Thyroid gland (tissue), 4 donors: ENCODE measurements around the gene BBC3. TPM values are rescaled to one million over a fixed set of nuclear protein-coding genes. Genes with fewer than 3 reads are reported as not detected.

Source experiments
- DNase-seq, 2 donors: peaks; one replicate each; pipeline ENCODE4 v3.0.0-alpha.2; 2019
- H3K27ac ChIP-seq, 3 donors: fragments of 200-600 bp; sonication (generic); 1 replicate in 2 of 3; 2 replicates in 1 of 3; pipeline ENCODE4 v1.5.1; 2016 to 2019; ENCODE audit warnings: mild to moderate bottlenecking in 1 of 3, moderate library complexity in 1 of 3
- H3K27me3 ChIP-seq: fragments of 200-600 bp; sonication (generic); one replicate; pipeline ENCODE4 v1.5.1; 2019
- H3K36me3 ChIP-seq, 2 donors: fragments of 200-600 bp; sonication (generic); one replicate each; pipeline ENCODE4 v1.5.1; 2016 to 2019
- H3K4me1 ChIP-seq, 2 donors: fragments of 200-600 bp; sonication (generic); one replicate each; pipeline ENCODE4 v1.5.1; 2017 to 2019
- H3K4me3 ChIP-seq, 3 donors: fragments of 200-600 bp; sonication (generic); replicated peaks in 1 of 3; 1 replicate in 2 of 3; 2 replicates in 1 of 3; pipeline ENCODE4 v1.5.1; 2016; ENCODE audit warnings: mild to moderate bottlenecking in 1 of 3
- H3K9me3 ChIP-seq: fragments of 200-600 bp; sonication (generic); one replicate; pipeline ENCODE4 v1.5.1; 2017
- POLR2A ChIP-seq, 2 donors: fragments of 450-650 bp; IDR thresholded peaks; one replicate each; pipeline ENCODE4 v1.6.1; 2017; ENCODE audit warnings: antibody characterized with exemption in 2 of 2, mild to moderate bottlenecking in 2 of 2, moderate library complexity in 1 of 2
- WGBS, 2 donors: methylation state at CpG; one replicate each; pipeline ENCODE4 v1.1.5; 2017; 5-methylcytosine and 5-hydroxymethylcytosine counted together
- intact Hi-C: fragments of 100-400 bp; cut with DNase I; formaldehyde crosslinking; loops from one replicate; pipeline ENCODE4 v1.15.1; 2023
- total RNA-seq, 4 donors: library from RNA; depleted of rRNA; stranded (reverse); fragments of >200 nt; gene quantifications; one replicate each; pipeline ENCODE4 v1.2.3, GENCODE V29; 2016
- TF ChIP-seq, protein P1 (sequence below), 6 experiments: fragments of 200-600 bp in 3 of 6; fragments of 450-650 bp in 3 of 6; sonication (generic) in 3 of 6; IDR thresholded peaks; one replicate each; pipeline ENCODE4 v1.5.1; 2016 to 2019; ENCODE audit warnings: antibody characterized with exemption in 6 of 6, mild to moderate bottlenecking in 2 of 6, inconsistent platforms in 1 of 6, moderate library complexity in 1 of 6

The BBC3 gene
- total RNA-seq, 4 donors from 2014 or later: 2.4 to 7.7 (median 4.9) TPM

DNA sequence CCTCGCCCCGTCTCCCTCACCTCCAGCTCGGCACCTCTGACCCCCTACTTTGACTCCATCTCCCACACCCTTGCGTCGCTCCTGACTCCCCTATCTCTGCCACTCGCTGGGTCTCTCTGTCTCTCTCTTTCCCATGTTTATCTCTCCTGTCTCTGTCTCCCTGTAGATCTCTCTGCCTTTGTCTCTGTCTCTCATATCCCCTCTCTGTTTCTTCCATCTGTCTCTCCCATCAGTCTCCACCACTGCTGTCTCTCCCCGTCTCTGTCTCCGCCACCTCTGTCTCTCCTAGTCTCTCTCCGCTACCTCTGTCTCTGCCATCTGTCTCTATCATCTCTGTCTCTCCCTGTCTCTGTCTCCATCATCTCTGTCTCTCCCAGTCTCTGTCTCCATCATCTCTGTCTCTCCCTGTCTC lies 12.4 kb upstream of the BBC3 start:
- no peak for TF ChIP-seq POLR2A (IDR thresholded peaks at IDR 0.05)
- TF ChIP-seq, protein P1, sequence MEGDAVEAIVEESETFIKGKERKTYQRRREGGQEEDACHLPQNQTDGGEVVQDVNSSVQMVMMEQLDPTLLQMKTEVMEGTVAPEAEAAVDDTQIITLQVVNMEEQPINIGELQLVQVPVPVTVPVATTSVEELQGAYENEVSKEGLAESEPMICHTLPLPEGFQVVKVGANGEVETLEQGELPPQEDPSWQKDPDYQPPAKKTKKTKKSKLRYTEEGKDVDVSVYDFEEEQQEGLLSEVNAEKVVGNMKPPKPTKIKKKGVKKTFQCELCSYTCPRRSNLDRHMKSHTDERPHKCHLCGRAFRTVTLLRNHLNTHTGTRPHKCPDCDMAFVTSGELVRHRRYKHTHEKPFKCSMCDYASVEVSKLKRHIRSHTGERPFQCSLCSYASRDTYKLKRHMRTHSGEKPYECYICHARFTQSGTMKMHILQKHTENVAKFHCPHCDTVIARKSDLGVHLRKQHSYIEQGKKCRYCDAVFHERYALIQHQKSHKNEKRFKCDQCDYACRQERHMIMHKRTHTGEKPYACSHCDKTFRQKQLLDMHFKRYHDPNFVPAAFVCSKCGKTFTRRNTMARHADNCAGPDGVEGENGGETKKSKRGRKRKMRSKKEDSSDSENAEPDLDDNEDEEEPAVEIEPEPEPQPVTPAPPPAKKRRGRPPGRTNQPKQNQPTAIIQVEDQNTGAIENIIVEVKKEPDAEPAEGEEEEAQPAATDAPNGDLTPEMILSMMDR (IDR thresholded peaks at IDR 0.05): no peak
- Histone ChIP-seq H3K27ac (no peak overlapping the region), H3K36me3 (no peaks in the 10 kb centered on the region), H3K27me3 (no peaks in the 10 kb centered on the region), H3K9me3 (no peaks in the 10 kb centered on the region), H3K4me3 (no peak overlapping the region), H3K4me1 (peaks cover 11 to 38% of the 10 kb centered on the region in 2 donors)
- intact Hi-C loops: loop anchor here (5.0 to 10.0 kb wide), 3 partner anchors 36 to 229 kb away; partner anchors contain the start of gene NPAS1
- WGBS, 2 donors: 19 to 25% methylated on average over 7 to 9 of the region's 9 CpGs
- no peak for DNase-seq

DNA sequence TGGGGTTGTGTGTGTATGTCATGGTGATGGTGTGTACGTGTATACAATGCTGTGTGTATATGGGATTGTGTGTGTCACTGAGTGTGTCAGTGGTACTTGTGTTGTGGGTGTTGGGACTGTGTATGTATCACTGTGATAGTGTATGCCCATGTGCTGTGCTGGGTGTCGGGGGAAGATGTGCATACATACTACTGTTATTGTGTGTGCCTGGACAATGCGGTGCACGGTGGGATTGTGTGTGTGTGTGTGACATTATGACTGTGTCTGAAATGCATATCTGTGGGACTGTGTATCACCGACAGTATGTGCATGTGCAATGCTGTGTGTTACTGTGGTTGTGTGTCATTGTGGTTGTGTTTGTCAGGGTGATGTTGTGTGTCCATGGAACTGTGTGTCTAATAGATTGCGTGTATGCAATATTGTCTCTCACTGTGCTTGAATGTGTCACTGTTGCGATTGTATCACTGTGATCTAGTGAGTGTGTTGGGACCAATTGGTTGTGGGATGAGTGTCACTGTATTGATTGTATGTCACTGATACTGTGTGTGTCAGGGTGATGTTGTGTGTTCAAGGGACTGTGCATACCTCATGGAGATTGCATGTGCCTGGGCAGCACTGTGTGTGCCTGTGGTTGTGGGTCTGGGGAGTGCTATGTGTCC lies 11.0 kb upstream of the BBC3 start:
- Histone ChIP-seq H3K9me3 (no peaks in the 10 kb centered on the region), H3K4me3 (no peak overlapping the region), H3K27me3 (no peaks in the 10 kb centered on the region), H3K4me1 (peaks cover 11 to 38% of the 10 kb centered on the region in 2 donors), H3K36me3 (no peaks in the 10 kb centered on the region), H3K27ac (no peak overlapping the region)
- TF ChIP-seq, protein P1 (IDR thresholded peaks at IDR 0.05): no peak
- no peak for TF ChIP-seq POLR2A (IDR thresholded peaks at IDR 0.05)
- no peak for DNase-seq
- 85 to 87% methylated on average over 7 of the region's 7 CpGs for WGBS, 2 donors
- intact Hi-C loops: loop anchor here (5.0 to 10.0 kb wide), 3 partner anchors 35 to 227 kb away; partner anchors contain the start of gene NPAS1

DNA sequence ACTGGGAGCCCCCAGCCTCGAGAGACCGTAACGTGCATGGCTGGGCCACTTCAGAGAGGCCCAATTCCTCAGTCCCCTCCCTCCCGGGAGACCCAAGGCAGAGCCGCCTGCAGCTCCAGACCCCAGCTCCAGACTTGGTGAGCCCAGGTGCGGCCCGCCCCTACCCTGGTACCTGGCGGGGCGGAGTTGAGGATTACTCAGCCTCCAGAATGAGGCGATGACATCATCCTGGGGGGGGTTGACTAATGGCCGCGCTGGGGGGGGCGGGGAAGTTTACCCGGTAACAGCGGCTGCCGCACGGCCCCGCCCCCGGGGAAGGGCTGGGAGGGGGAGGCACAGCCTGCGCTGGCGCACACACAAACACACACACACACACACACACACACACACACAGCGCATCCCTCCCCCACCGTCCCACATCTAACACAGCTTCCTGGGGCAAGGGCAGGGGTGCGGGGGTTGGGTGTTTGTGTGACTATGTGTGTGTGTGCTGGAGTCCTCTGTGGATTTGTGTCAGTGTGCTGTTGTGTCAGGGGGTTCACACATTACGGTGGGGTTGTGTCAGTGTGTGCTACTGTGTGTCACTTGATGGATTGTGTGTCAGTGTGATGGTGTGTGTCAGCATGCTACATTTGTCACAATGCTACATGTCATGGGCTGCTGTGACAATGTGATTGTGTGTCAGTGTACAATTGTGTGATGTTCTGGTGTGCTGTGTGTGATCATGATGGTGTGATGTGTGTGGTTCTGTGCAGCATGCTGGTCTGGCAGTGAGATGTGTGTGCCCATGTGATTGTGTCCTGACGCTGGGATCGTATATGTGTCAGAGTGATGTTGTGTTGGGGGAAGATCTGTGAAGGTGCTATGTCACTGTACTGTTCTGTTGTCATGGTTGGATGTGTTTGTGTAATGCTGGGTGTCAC lies 10.3 kb upstream of the BBC3 start:
- intact Hi-C loops: loop anchor here (5.0 to 10.0 kb wide), 3 partner anchors 34 to 226 kb away; partner anchors contain the start of gene NPAS1
- peaks cover 11 to 38% of the 10 kb centered on the region in 2 donors for H3K4me1 ChIP-seq
- WGBS, 2 donors: 23 to 30% methylated on average over 6 to 9 of the region's 27 CpGs

DNA sequence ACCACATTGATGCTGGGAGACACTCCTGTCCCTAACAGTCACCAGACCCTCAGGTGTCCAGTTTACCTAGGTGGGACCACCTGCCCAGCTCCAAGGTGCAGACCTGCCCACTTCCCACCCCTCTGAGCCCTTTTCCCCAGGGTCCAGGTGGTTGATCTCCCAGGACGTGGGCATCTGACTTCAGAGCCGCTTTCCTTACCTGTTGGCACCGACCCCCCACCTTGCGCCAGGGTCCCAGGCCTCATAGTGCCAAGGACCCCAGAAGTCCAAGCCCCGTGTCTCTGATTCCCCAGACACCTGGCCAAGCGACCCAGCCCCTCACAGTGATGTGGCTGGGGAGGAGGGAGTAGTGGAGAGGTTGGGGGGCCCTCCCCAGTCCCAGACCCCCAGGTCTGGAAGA lies 9.6 kb upstream of the BBC3 start:
- Histone ChIP-seq H3K4me3 (no peak overlapping the region), H3K27me3 (no peaks in the 10 kb centered on the region), H3K27ac (no peak overlapping the region), H3K9me3 (no peaks in the 10 kb centered on the region), H3K36me3 (no peaks in the 10 kb centered on the region), H3K4me1 (peaks cover 11 to 38% of the 10 kb centered on the region in 2 donors)
- intact Hi-C loops: loop anchor here (5.0 to 10.0 kb wide), 3 partner anchors 33 to 226 kb away; partner anchors contain the start of gene NPAS1
- 56 to 60% methylated on average over 6 of the region's 6 CpGs for WGBS, 2 donors
- DNase-seq: no peak
- TF ChIP-seq, protein P1 (IDR thresholded peaks at IDR 0.05): no peak
- TF ChIP-seq POLR2A (IDR thresholded peaks at IDR 0.05): no peak

More for the DNA sequence above, 10.3 kb upstream of the BBC3 start:
- TF ChIP-seq, protein P1 (IDR thresholded peaks at IDR 0.05): no peak
- TF ChIP-seq POLR2A (IDR thresholded peaks at IDR 0.05): no peak
- no peaks in the 10 kb centered on the region for H3K36me3 ChIP-seq
- no peaks in the 10 kb centered on the region for H3K27me3 ChIP-seq
- H3K27ac ChIP-seq: no peak overlapping the region
- no peak overlapping the region for H3K4me3 ChIP-seq
- DNase-seq: peak; percentile 78 to 82
- H3K9me3 ChIP-seq: no peaks in the 10 kb centered on the region
